HK-2 (cell line): ENCODE results near the gene NCAM1.

Source experiments
- DNase-seq: peaks from one replicate; pipeline ENCODE4 v3.0.0-alpha.2; 2018; ENCODE audit not compliant: unreplicated experiment

Gene NCAM1

GRCh38 chr11:113199866-113200265 is 238.6 kb downstream of the NCAM1 start:
- DNase-seq, result no peak

GRCh38 chr11:113201054-113201818 is 240.0 kb downstream of the NCAM1 start:
- no peak for DNase-seq

GRCh38 chr11:113202431-113202830 is 241.2 kb downstream of the NCAM1 start:
- no peak for DNase-seq

GRCh38 chr11:113203141-113203753 is 242.0 kb downstream of the NCAM1 start:
- no peak for DNase-seq

- no peak for DNase-seq
These were observed 243.1 kb downstream of the NCAM1 start for GRCh38 chr11:113204280-113204679.

- no peak for DNase-seq
These were observed 252.3 kb downstream of the NCAM1 start for GRCh38 chr11:113213549-113213948.

- no peak for DNase-seq
These were observed 261.0 kb downstream of the NCAM1 start for GRCh38 chr11:113222241-113222640.

GRCh38 chr11:113234888-113235287 is 273.7 kb downstream of the NCAM1 start:
- DNase-seq, result no peak

- DNase-seq, result no peak
These were observed 276.0 kb downstream of the NCAM1 start for GRCh38 chr11:113237261-113237660.

- no peak for DNase-seq
These were observed 277.5 kb downstream of the NCAM1 start for GRCh38 chr11:113238721-113239120.

GRCh38 chr11:113240389-113240788 is 279.2 kb downstream of the NCAM1 start:
- no peak for DNase-seq

GRCh38 chr11:113240790-113241635 is 279.8 kb downstream of the NCAM1 start:
- no peak for DNase-seq

- no peak for DNase-seq
These were observed 280.4 kb downstream of the NCAM1 start for GRCh38 chr11:113241636-113242054.

- DNase-seq, result no peak
These were observed 280.8 kb downstream of the NCAM1 start for GRCh38 chr11:113242060-113242459.

GRCh38 chr11:113242767-113243397 is 281.7 kb downstream of the NCAM1 start:
- no peak for DNase-seq

- DNase-seq, result no peak
These were observed 282.5 kb downstream of the NCAM1 start for GRCh38 chr11:113243696-113244095.

- DNase-seq, result no peak
These were observed 284.0 kb downstream of the NCAM1 start for GRCh38 chr11:113245216-113245615.

- DNase-seq, result no peak
These were observed 286.0 kb downstream of the NCAM1 start for GRCh38 chr11:113247221-113247620.

GRCh38 chr11:113247966-113248365 is 286.7 kb downstream of the NCAM1 start:
- no peak for DNase-seq

- no peak for DNase-seq
These were observed 287.7 kb downstream of the NCAM1 start for GRCh38 chr11:113248702-113249490.

- DNase-seq, result no peak
These were observed 288.2 kb downstream of the NCAM1 start for GRCh38 chr11:113249491-113249763.

- no peak for DNase-seq
These were observed 288.6 kb downstream of the NCAM1 start for GRCh38 chr11:113249786-113250185.
